ENCODE results near the gene NPHS1. TPM values are rescaled to one million over a fixed set of nuclear protein-coding genes. Genes with fewer than 3 reads are reported as not detected.

NPHS1 gene
- polyA plus RNA-seq (2011; rRNA removed) (not detected in 2 replicates), polyA minus RNA-seq (2011; rRNA and poly(A)+ RNA removed) (not detected in 2 replicates)

GRCh38 chr19:35852029-35852780, at the start of gene NPHS1:
TSS of gene NPHS1 (minus strand) at chr19:35852504. CDS start at chr19:35851837, 667 bp downstream.
- Histone ChIP-seq H3K27ac (ENCODE audit: low read depth, low read length) (no peak within 1 kb of the TSS), H3K9me3 (ENCODE audit: control insufficient read depth, insufficient read depth, low read length) (no peaks in the 10 kb centered on the region; the same call in 1 of the 2 replicates), H3K4me3 (ENCODE audit: low read depth, low read length) (no peak within 1 kb of the TSS), H3K27me3 (ENCODE audit: control insufficient read depth, insufficient read depth, low read length) (peaks cover 65% of the 10 kb centered on the region)
- no peak for DNase-seq (ENCODE audit: low read depth, low spot score)
- CTCF ChIA-PET = no interaction called here
- POLR2A ChIA-PET = no interaction called here
- TF ChIP-seq CTCF (IDR thresholded peaks at IDR 0.05; ENCODE audit: low read depth, low read length) = no peak

- Histone ChIP-seq H3K4me3 (ENCODE audit: low read depth, low read length) (peak overlapping the region; percentile 74), H3K9me3 (ENCODE audit: control insufficient read depth, insufficient read depth, low read length) (no peaks in the 10 kb centered on the region; the same call in 1 of the 2 replicates), H3K27me3 (ENCODE audit: control insufficient read depth, insufficient read depth, low read length) (no peaks in the 10 kb centered on the region), H3K27ac (ENCODE audit: low read depth, low read length) (peak overlapping the region; percentile 52)
- ChIA-PET POLR2A (interaction anchor here (1.3 kb wide), 1 partner anchor 30 kb away, joined by 4 read pairs; no protein-coding TSS in a partner anchor), CTCF (interaction anchor here (1.0 to 1.4 kb wide), 2 partner anchors 30 to 31 kb away, joined by 3 to 4 read pairs; no protein-coding TSS in a partner anchor)
- TF ChIP-seq CTCF (IDR thresholded peaks at IDR 0.05; ENCODE audit: low read depth, low read length) = no peak
- DNase-seq (ENCODE audit: low read depth, low spot score) = no peak
Measured at GRCh38 chr19:35901055-35901644, 48.8 kb upstream of the NPHS1 start.

GRCh38 chr19:35899547-35900214, 47.4 kb upstream of the NPHS1 start:
- Histone ChIP-seq H3K4me3 (ENCODE audit: low read depth, low read length) (peak overlapping the region; percentile 74), H3K27ac (ENCODE audit: low read depth, low read length) (peak overlapping the region; percentile 61), H3K27me3 (ENCODE audit: control insufficient read depth, insufficient read depth, low read length) (no peaks in the 10 kb centered on the region), H3K9me3 (ENCODE audit: control insufficient read depth, insufficient read depth, low read length) (no peaks in the 10 kb centered on the region; the same call in 1 of the 2 replicates)
- POLR2A ChIA-PET = no interaction called here
- TF ChIP-seq CTCF (IDR thresholded peaks at IDR 0.05; ENCODE audit: low read depth, low read length) = no peak
- CTCF ChIA-PET = interaction anchor here (1.4 kb wide), 1 partner anchor 31 kb away, joined by 4 read pairs; no protein-coding TSS in a partner anchor
- no peak for DNase-seq (ENCODE audit: low read depth, low spot score)

GRCh38 chr19:35898499-35898809, 46.1 kb upstream of the NPHS1 start:
- no peaks in the 10 kb centered on the region; the same call in 1 of the 2 replicates for H3K9me3 ChIP-seq (ENCODE audit: control insufficient read depth, insufficient read depth, low read length)
- ChIA-PET CTCF (no interaction called here), POLR2A (no interaction called here)
- peak overlapping the region; percentile 74 for H3K4me3 ChIP-seq (ENCODE audit: low read depth, low read length)
- peak overlapping the region; percentile 21 for H3K27ac ChIP-seq (ENCODE audit: low read depth, low read length)
- DNase-seq (ENCODE audit: low read depth, low spot score) = no peak
- TF ChIP-seq CTCF (IDR thresholded peaks at IDR 0.05; ENCODE audit: low read depth, low read length) = no peak
- H3K27me3 ChIP-seq (ENCODE audit: control insufficient read depth, insufficient read depth, low read length) = no peaks in the 10 kb centered on the region
